GM12801 (cell line): ENCODE data around the gene BMP6.

ENCODE experiments used
- TF ChIP-seq, protein P1 (sequence below): IDR thresholded peaks from one replicate; pipeline ENCODE4 v1.5.1; 2011; ENCODE audit warnings: control low read depth; ENCODE audit not compliant: insufficient read length; ENCODE audit errors: extremely low read depth

Gene BMP6

DNA sequence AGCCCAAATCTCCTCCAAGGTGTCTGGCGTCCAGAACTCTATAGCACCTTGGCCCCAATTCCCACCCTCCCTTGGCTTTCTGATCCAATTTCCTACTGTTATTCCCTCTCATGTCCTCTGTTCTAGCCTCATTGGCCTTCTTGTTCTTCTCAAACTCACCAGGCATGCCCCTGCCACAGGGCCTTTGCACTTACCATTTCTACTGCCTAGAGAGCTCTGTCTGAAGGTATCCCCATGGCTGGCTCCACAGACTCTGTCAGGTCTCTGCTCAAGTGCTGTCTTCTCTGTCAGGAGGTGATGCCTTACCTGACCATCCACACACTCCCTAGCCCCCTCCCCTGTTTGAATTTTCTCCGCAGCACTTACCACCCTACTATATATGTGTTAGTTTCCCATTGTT is 5.6 kb upstream of the BMP6 start:
- TF ChIP-seq, protein P1, sequence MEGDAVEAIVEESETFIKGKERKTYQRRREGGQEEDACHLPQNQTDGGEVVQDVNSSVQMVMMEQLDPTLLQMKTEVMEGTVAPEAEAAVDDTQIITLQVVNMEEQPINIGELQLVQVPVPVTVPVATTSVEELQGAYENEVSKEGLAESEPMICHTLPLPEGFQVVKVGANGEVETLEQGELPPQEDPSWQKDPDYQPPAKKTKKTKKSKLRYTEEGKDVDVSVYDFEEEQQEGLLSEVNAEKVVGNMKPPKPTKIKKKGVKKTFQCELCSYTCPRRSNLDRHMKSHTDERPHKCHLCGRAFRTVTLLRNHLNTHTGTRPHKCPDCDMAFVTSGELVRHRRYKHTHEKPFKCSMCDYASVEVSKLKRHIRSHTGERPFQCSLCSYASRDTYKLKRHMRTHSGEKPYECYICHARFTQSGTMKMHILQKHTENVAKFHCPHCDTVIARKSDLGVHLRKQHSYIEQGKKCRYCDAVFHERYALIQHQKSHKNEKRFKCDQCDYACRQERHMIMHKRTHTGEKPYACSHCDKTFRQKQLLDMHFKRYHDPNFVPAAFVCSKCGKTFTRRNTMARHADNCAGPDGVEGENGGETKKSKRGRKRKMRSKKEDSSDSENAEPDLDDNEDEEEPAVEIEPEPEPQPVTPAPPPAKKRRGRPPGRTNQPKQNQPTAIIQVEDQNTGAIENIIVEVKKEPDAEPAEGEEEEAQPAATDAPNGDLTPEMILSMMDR: no peak

DNA sequence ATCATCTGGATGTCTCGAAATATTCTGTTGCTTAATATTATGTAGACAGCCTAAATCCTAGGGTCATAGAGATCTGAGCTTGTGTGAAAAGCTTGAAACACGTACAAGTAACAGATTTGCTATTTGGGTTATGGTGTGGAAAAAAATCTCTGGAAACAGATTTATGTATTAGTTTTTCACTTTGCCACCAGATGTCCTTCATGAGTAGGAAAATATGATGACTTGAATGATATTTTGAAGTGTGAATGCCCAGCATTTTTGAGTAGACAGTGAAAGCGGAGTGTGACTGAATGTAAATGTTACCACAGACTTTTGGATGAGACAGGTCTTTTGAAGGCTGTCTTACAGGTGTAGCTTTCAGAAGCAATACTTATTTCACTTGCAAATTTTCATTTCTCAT is 4.2 kb upstream of the BMP6 start:
- TF ChIP-seq, protein P1: no peak

DNA sequence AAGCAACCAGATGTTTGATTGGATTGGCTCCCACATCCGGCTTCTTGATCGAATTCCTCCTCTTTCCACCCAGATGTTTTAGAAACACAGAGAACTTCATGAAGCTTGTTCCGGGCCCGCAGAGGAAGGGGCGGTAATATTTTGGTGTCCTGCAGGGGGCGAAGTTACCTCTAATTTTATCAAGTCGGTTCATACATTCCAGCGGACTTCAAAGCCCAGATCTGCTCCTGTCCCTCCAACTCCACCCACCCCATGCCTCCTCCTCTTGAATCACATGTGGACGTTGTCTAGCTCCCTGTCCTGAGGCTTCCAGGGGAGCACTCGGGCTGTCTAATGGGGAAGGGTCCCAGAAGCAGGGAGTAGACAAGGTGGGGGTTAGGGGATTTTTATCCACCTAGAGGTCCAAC is 2.9 kb upstream of the BMP6 start:
- TF ChIP-seq, protein P1: no peak

DNA sequence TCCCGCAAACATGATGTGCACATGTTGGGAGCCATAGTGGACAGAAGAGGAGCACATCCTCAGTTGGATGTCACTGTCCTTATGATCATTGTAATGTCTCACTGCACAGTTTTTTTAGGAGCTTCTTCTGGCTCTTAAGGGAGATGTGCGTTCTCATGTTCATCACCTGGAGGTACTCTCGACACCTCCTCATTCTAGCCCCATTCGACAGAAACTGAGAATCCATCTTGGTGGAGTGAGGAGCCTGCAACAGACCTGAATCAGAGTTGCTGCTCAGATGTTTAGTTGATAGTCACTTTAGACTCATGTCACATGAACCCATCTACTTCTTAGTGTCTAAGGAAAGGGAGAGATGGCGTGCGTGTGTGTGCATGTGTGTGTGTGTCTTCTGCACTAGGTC is 2.3 kb upstream of the BMP6 start:
- TF ChIP-seq, protein P1: no peak

DNA sequence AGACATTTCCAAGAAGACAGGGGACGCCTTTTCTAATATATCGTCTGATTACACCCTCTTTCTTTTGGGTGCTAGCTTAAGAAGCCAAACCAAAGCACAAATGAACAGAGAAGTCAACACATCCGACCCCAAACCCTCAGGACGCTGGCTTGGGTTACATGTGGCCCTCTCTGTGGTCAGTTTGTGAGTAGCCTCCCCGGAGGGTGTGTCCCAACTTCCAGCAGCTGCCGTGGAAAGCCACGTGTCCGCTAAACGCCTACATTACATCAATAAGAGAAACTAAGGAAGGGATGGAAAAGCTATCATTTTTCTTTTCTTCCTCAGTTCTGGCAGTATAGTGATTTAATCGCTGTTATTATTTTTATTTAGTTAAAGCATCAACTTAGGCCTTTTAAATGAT is 487 bp upstream of the BMP6 start:
- TF ChIP-seq, protein P1: no peak

DNA sequence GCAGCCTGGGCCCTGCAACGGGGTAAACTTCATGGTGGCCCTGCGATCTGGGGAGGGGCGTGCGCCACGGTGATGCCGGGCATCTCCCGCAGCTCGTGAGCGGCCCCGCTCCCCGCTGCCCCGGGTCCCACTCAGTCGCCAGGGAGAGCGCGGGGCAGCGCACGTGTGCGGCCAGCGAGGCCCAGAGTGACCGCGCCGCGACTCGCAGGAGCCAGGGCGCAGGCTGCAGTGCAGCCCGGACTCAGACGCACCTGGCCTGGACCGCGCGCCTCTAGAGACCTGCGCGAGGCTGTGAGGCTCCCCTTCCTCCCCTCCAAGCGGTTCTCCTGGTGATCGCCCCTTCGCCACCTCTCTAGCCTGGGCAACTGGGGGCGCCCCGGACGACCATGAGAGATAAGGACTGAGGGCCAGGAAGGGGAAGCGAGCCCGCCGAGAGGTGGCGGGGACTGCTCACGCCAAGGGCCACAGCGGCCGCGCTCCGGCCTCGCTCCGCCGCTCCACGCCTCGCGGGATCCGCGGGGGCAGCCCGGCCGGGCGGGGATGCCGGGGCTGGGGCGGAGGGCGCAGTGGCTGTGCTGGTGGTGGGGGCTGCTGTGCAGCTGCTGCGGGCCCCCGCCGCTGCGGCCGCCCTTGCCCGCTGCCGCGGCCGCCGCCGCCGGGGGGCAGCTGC is 652 bp downstream of the BMP6 start:
- TF ChIP-seq, protein P1: no peak

DNA sequence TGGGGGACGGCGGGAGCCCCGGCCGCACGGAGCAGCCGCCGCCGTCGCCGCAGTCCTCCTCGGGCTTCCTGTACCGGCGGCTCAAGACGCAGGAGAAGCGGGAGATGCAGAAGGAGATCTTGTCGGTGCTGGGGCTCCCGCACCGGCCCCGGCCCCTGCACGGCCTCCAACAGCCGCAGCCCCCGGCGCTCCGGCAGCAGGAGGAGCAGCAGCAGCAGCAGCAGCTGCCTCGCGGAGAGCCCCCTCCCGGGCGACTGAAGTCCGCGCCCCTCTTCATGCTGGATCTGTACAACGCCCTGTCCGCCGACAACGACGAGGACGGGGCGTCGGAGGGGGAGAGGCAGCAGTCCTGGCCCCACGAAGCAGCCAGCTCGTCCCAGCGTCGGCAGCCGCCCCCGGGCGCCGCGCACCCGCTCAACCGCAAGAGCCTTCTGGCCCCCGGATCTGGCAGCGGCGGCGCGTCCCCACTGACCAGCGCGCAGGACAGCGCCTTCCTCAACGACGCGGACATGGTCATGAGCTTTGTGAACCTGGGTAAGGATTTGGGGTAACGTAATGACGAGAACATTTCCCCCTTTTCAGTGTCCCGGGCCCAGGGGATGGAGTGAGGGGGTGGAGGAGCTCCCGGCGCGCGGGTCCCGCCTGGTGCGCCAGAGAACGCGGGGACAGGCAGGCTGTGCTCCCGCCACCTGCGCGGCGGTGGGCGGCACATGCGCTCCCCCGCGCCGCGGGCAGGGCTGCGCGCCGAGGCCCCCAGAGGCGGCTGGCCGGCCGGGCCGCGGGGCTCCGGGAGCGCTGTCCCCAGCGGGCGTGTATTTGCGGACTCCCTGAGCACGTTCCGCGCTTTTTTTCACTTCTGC is 1.4 kb downstream of the BMP6 start:
- TF ChIP-seq, protein P1: no peak
